Spleen (tissue), 11 donors: ENCODE results near the gene FRYL. TPM values are rescaled to one million over a fixed set of nuclear protein-coding genes. Genes with fewer than 3 reads are reported as not detected.

Experiments
- DNase-seq: peaks from one replicate; pipeline ENCODE4 v3.0.0-alpha.2; 2020
- H3K27ac ChIP-seq, 8 donors: fragments of 200-600 bp; sonication (generic) in 7 of 8; 1 replicate in 4 of 8; 2 replicates in 4 of 8; pipeline versions ENCODE4 v1.5.0 to v1.8.0; 2016 to 2021; ENCODE audit warnings: inconsistent platforms in 4 of 8, mild to moderate bottlenecking in 4 of 8, moderate library complexity in 1 of 8
- H3K27me3 ChIP-seq, 7 donors: fragments of 200-600 bp; sonication (generic) in 6 of 7; replicated peaks in 1 of 7; 1 replicate in 4 of 7; 2 replicates in 3 of 7; pipeline versions ENCODE4 v1.5.0 to v1.8.0; 2016 to 2021; ENCODE audit warnings: inconsistent platforms in 3 of 7, mild to moderate bottlenecking in 1 of 7
- H3K36me3 ChIP-seq, 6 donors: fragments of 200-600 bp; sonication (generic) in 5 of 6; 1 replicate in 4 of 6; 2 replicates in 2 of 6; pipeline versions ENCODE4 v1.5.0 to v1.8.0; 2016 to 2021; ENCODE audit warnings: inconsistent platforms in 2 of 6
- H3K4me1 ChIP-seq, 6 donors: fragments of 200-600 bp; sonication (generic) in 5 of 6; 1 replicate in 3 of 6; 2 replicates in 3 of 6; pipeline versions ENCODE4 v1.5.0 to v1.8.0; 2016 to 2021; ENCODE audit warnings: inconsistent platforms in 3 of 6
- H3K4me3 ChIP-seq, 8 donors: fragments of 200-600 bp; sonication (generic) in 7 of 8; 1 replicate in 4 of 8; 2 replicates in 4 of 8; pipeline versions ENCODE4 v1.5.0 to v1.8.0; 2016 to 2021; ENCODE audit warnings: inconsistent platforms in 4 of 8, mild to moderate bottlenecking in 4 of 8, moderate library complexity in 2 of 8
- H3K9me3 ChIP-seq, 8 donors: fragments of 200-600 bp; sonication (generic) in 7 of 8; 1 replicate in 4 of 8; 2 replicates in 4 of 8; pipeline versions ENCODE4 v1.5.0 to v1.8.0; 2016 to 2021; ENCODE audit warnings: inconsistent platforms in 4 of 8
- CTCF ChIP-seq, 11 experiments: fragments of 200-600 bp in 7 of 11; fragments of 450-650 bp in 4 of 11; sonication (generic) in 4 of 11; IDR thresholded peaks in 8 of 11; conservative IDR thresholded peaks in 3 of 11; 1 replicate in 7 of 11; 2 replicates in 4 of 11; pipeline versions ENCODE4 v1.4.0 to v1.8.0; 2016 to 2021; ENCODE audit warnings: antibody characterized with exemption in 11 of 11, inconsistent platforms in 4 of 11, mild to moderate bottlenecking in 1 of 11
- POLR2A ChIP-seq, 3 donors: fragments of 450-650 bp; IDR thresholded peaks; one replicate each; pipeline ENCODE4 v1.5.1; 2017; ENCODE audit warnings: antibody characterized with exemption in 3 of 3, mild to moderate bottlenecking in 1 of 3
- POLR2AphosphoS5 ChIP-seq, 3 donors: sonication (generic); formaldehyde crosslinking; IDR thresholded peaks; one replicate each; pipeline ENCODE4 v1.5.1; 2017; ENCODE audit warnings: antibody characterized with exemption in 3 of 3
- WGBS, 5 donors: extraction: QIAGEN DNeasy Blood & Tissue Kit in 3 of 5; methylation state at CpG; one replicate each; pipeline versions ENCODE4 v1.1.5 to v1.1.7; 2013 to 2018; 5-methylcytosine and 5-hydroxymethylcytosine counted together
- intact Hi-C: fragments of 100-400 bp; cut with DNase I; formaldehyde crosslinking; loops from one replicate; pipeline ENCODE4 v1.15.0; 2023; ENCODE audit warnings: low total_unique reads
- polyA plus RNA-seq, 3 donors: library from polyadenylated mRNA; stranded (reverse); fragments of 200-250 nt; gene quantifications; one replicate each; pipeline ENCODE4 v1.2.1, GENCODE V29; 2013
- total RNA-seq, 7 donors: library from RNA; depleted of rRNA in 3 of 7; stranded (reverse); fragments of >200 nt in 3 of 7; fragmentation: NEBNext Ultra II Directional in 4 of 7; extraction: Animal tissue kit (Norgen Biotek cat#: 25700) in 4 of 7; gene quantifications; one replicate each; pipeline versions ENCODE4 v1.1.0 to v1.2.1, GENCODE V29; 2016 to 2021
- donor health status: healthy with polysubstance abuse.
- donor health status: DM: no; HTN: no; CAD: no; lungs with moderate emphysema.
- donor health status: DM: no; HTN: no; CAD: no.
- donor health status: Bipolar disorder and iron deficiency.
- donor health status: healthy.
- donor health status: DM: no; HTN: no; CAD: no.
- donor health status: DM: yes; HTN: yes; CAD: no.

FRYL gene
- total and polyA plus RNA-seq, 10 donors = 14.2 to 118 (median 94.9) TPM

- 88 to 98% (median 93%) methylated on average over 8 of the region's 8 CpGs for WGBS, 5 donors
- Histone ChIP-seq H3K27ac (no peak overlapping the region), H3K27me3 (no peaks in the 10 kb centered on the region), H3K9me3 (peaks cover 0 to 6% (median 0%) of the 10 kb centered on the region in 8 donors), H3K4me1 (no peaks in the 10 kb centered on the region), H3K4me3 (no peak overlapping the region), H3K36me3 (peaks cover 4 to 47% (median 12%) of the 10 kb centered on the region in 6 donors)
- TF ChIP-seq CTCF (IDR thresholded peaks at IDR 0.05 in 8 of 11, conservative IDR thresholded peaks at IDR 0.05 in 3 of 11) (no peak), POLR2AphosphoS5 (IDR thresholded peaks at IDR 0.05) (no peak), POLR2A (IDR thresholded peaks at IDR 0.05) (no peak)
- DNase-seq = no peak
- intact Hi-C loops = no loop called here
These were observed 69.5 kb downstream of the FRYL start for GRCh38 chr4:48710446-48711209.

- Histone ChIP-seq H3K27ac (no peak overlapping the region), H3K4me3 (no peak overlapping the region), H3K4me1 (no peaks in the 10 kb centered on the region), H3K27me3 (no peaks in the 10 kb centered on the region), H3K9me3 (peaks cover 0 to 5% (median 0%) of the 10 kb centered on the region in 8 donors), H3K36me3 (peaks cover 4 to 47% (median 12%) of the 10 kb centered on the region in 6 donors)
- TF ChIP-seq CTCF (IDR thresholded peaks at IDR 0.05 in 8 of 11, conservative IDR thresholded peaks at IDR 0.05 in 3 of 11) (no peak), POLR2A (IDR thresholded peaks at IDR 0.05) (no peak), POLR2AphosphoS5 (IDR thresholded peaks at IDR 0.05) (no peak)
- no peak for DNase-seq
- WGBS, 5 donors = 84 to 87% (median 84%) methylated on average over 1 of the region's 1 CpG
- intact Hi-C loops = no loop called here
These were observed 70.2 kb downstream of the FRYL start for GRCh38 chr4:48709901-48710300.

- Histone ChIP-seq H3K36me3 (peaks cover 4 to 47% (median 12%) of the 10 kb centered on the region in 6 donors), H3K9me3 (peaks cover 0 to 5% (median 0%) of the 10 kb centered on the region in 8 donors), H3K4me3 (no peak overlapping the region), H3K27me3 (no peaks in the 10 kb centered on the region), H3K4me1 (peaks cover 0 to under 1% (median 0%) of the 10 kb centered on the region in 6 donors), H3K27ac (no peak overlapping the region)
- no peak for DNase-seq
- TF ChIP-seq CTCF (IDR thresholded peaks at IDR 0.05 in 8 of 11, conservative IDR thresholded peaks at IDR 0.05 in 3 of 11) (no peak), POLR2AphosphoS5 (IDR thresholded peaks at IDR 0.05) (no peak), POLR2A (IDR thresholded peaks at IDR 0.05) (no peak)
- WGBS, 5 donors = 97 to 98% (median 98%) methylated on average over 7 of the region's 7 CpGs
- intact Hi-C loops = no loop called here
These were observed 71.5 kb downstream of the FRYL start for GRCh38 chr4:48708610-48709009.

GRCh38 chr4:48706736-48707135 is 73.3 kb downstream of the FRYL start:
- Histone ChIP-seq H3K36me3 (peaks cover 4 to 47% (median 12%) of the 10 kb centered on the region in 6 donors), H3K4me3 (no peak overlapping the region), H3K27me3 (no peaks in the 10 kb centered on the region), H3K27ac (no peak overlapping the region), H3K4me1 (peaks cover 0 to 8% (median 0%) of the 10 kb centered on the region in 6 donors), H3K9me3 (peaks cover 0 to 5% (median 0%) of the 10 kb centered on the region in 8 donors)
- DNase-seq = no peak
- intact Hi-C loops = no loop called here
- TF ChIP-seq POLR2AphosphoS5 (IDR thresholded peaks at IDR 0.05) (no peak), POLR2A (IDR thresholded peaks at IDR 0.05) (no peak), CTCF (IDR thresholded peaks at IDR 0.05 in 8 of 11, conservative IDR thresholded peaks at IDR 0.05 in 3 of 11) (no peak)
